Measurements from ENCODE around the gene TEX26. TPM values are rescaled to one million over a fixed set of nuclear protein-coding genes. Genes with fewer than 3 reads are reported as not detected.
A peak's percentile ranks its signal among the peaks of the same experiment; 100 is the strongest.

The TEX26 gene
- total and polyA plus RNA-seq, 10 of the 15 experiments (the other 5 are each of a cell fraction or from before 2014, with no cell fraction given) = not detected

GRCh38 chr13:31015199-31015598 lies 82.7 kb downstream of the TEX26 start:
- in situ Hi-C loops (cut with MboI) (no loop called here), intact Hi-C loops (cut with micrococcal nuclease; ENCODE audit: unreplicated experiment) (no loop called here)
- H2AFZ ChIP-seq (ENCODE audit: control insufficient read depth, low read depth, low read length) = no peak overlapping the region
- no peak overlapping the region for H3K9ac ChIP-seq (ENCODE audit: control insufficient read depth, insufficient read depth, low read length)
- BruUV-seq (replicated peaks) = no TSS peak
- H3K4me2 ChIP-seq (ENCODE audit: control insufficient read depth, insufficient read depth) = no peak overlapping the region
- POLR2A ChIA-PET = no interaction called here
- SMC1A ChIA-PET (ENCODE audit: uncharacterized antibody, unreplicated experiment) = interaction anchor here (1.0 to 1.8 kb wide), 2 partner anchors 29 to 34 kb away, joined by 3 to 6 read pairs; no protein-coding TSS in a partner anchor
- H3K4me3 ChIP-seq = no peak overlapping the region
- H3K27ac ChIP-seq (ENCODE audit: control insufficient read depth, insufficient read depth) = no peak overlapping the region
- TF ChIP-seq ATF3 (IDR thresholded peaks at IDR 0.05; ENCODE audit: borderline replicate concordance, extremely low read depth, low read depth, low read length) (no peak), MTA2 (IDR thresholded peaks at IDR 0.05; ENCODE audit: low read depth) (0 out of 2 replicates have a peak, but pooled peaks have one; percentile 21)
- H3K79me2 ChIP-seq (ENCODE audit: control insufficient read depth, insufficient read depth, low read length) = no peaks in the 10 kb centered on the region
- ATAC-seq (peak; percentile 34), DNase-seq (ENCODE audit: low read depth, low spot score) (no peak), FAIRE-seq (no peak)
- RAD21 ChIA-PET (ENCODE audit: unreplicated experiment) = interaction anchor here (1.4 kb wide), 1 partner anchor 30 kb away, joined by 5 read pairs; no protein-coding TSS in a partner anchor
- CTCF ChIA-PET = interaction anchor here (1.1 to 1.4 kb wide), 3 partner anchors 10 to 36 kb away, joined by 3 to 5 read pairs (median 3); no protein-coding TSS in a partner anchor
- H3K36me3 ChIP-seq (ENCODE audit: control insufficient read depth in 2 of 2, insufficient read depth in 2 of 2, low read length in 1 of 2) = no peaks in the 10 kb centered on the region
- H3K27me3 ChIP-seq (replicated peaks in 1 of 2; ENCODE audit: control insufficient read depth in 2 of 2, insufficient read depth in 2 of 2, low read length in 1 of 2) = no peaks in the 10 kb centered on the region
- H3K9me3 ChIP-seq (replicated peaks; ENCODE audit: control insufficient read depth, insufficient read depth, low read length) = no peaks in the 10 kb centered on the region
- no peaks in the 10 kb centered on the region for H4K20me1 ChIP-seq (ENCODE audit: control insufficient read depth, insufficient read depth)
- H3K4me1 ChIP-seq (ENCODE audit: control insufficient read depth, insufficient read depth, low read length) = peaks cover 14% of the 10 kb centered on the region; the same call in 1 of the 2 replicates

GRCh38 chr13:31016342-31017325 lies 84.2 kb downstream of the TEX26 start:
- BruUV-seq (replicated peaks) = no TSS peak
- SMC1A ChIA-PET (ENCODE audit: uncharacterized antibody, unreplicated experiment) = no interaction called here
- intact Hi-C loops (cut with micrococcal nuclease; ENCODE audit: unreplicated experiment) = no loop called here

More at GRCh38 chr13:31016342-31017325, 84.2 kb downstream of the TEX26 start:
- CTCF ChIA-PET = interaction anchor here (1.1 kb wide), 2 partner anchors 9 to 23 kb away, joined by 3 read pairs; no protein-coding TSS in a partner anchor
- Histone ChIP-seq H3K27me3 (replicated peaks in 1 of 2; ENCODE audit: control insufficient read depth in 2 of 2, insufficient read depth in 2 of 2, low read length in 1 of 2) (no peaks in the 10 kb centered on the region), H3K9me3 (replicated peaks; ENCODE audit: control insufficient read depth, insufficient read depth, low read length) (no peaks in the 10 kb centered on the region), H3K9ac (ENCODE audit: control insufficient read depth, insufficient read depth, low read length) (no peak overlapping the region), H3K27ac (ENCODE audit: control insufficient read depth, insufficient read depth) (no peak overlapping the region), H3K4me3 (no peak overlapping the region), H3K79me2 (ENCODE audit: control insufficient read depth, insufficient read depth, low read length) (no peaks in the 10 kb centered on the region), H3K36me3 (ENCODE audit: control insufficient read depth in 2 of 2, insufficient read depth in 2 of 2, low read length in 1 of 2) (no peaks in the 10 kb centered on the region), H4K20me1 (ENCODE audit: control insufficient read depth, insufficient read depth) (no peaks in the 10 kb centered on the region), H3K4me1 (ENCODE audit: control insufficient read depth, insufficient read depth, low read length) (peaks cover 11% of the 10 kb centered on the region; the same call in 1 of the 2 replicates), H3K4me2 (ENCODE audit: control insufficient read depth, insufficient read depth) (no peak overlapping the region), H2AFZ (ENCODE audit: control insufficient read depth, low read depth, low read length) (no peak overlapping the region)
- RAD21 ChIA-PET (ENCODE audit: unreplicated experiment) = no interaction called here
- no peak for ATAC-seq
- in situ Hi-C loops (cut with MboI) = no loop called here
- FAIRE-seq = no peak
- DNase-seq (ENCODE audit: low read depth, low spot score) = no peak
- TF ChIP-seq RCOR1 (conservative IDR thresholded peaks at IDR 0.05; ENCODE audit: low read depth, low read length) = no peak
- no peak for TF ChIP-seq PAX5 (IDR thresholded peaks at IDR 0.05; ENCODE audit: borderline replicate concordance, low read depth, low read length)
- TF ChIP-seq BACH1 (IDR thresholded peaks at IDR 0.05; ENCODE audit: borderline replicate concordance) = no peak
- TF ChIP-seq EGR1 (IDR thresholded peaks at IDR 0.05; ENCODE audit: borderline replicate concordance in 1 of 2, low read depth in 2 of 2, low read length in 2 of 2) = no peak
- no peak for TF ChIP-seq FOXM1 (IDR thresholded peaks at IDR 0.05; ENCODE audit: low read depth, low read length)
- no peak for TF ChIP-seq HSF1 (IDR thresholded peaks at IDR 0.05; ENCODE audit: low read depth, low read length)
- WGBS (ENCODE audit: insufficient coverage, insufficient replicate concordance, low lambda C conversion rate, missing lambda C conversion rate) = 41% methylated on average over 8 of the region's 8 CpGs
- POLR2A ChIA-PET = no interaction called here

Measured in GM12878 (cell line).